Brain microvascular endothelial cell (primary cell): ENCODE measurements around the gene ZNF598.

Experiments
- DNase-seq: peaks from one replicate; pipeline ENCODE4 v3.0.0-alpha.2; 2020
- H3K27ac ChIP-seq: fragments of 250-450 bp; sonication (Bioruptor Pico); 2 replicates; pipeline ENCODE4 v1.5.1; 2020; ENCODE audit warnings: mild to moderate bottlenecking, moderate library complexity
- H3K27me3 ChIP-seq: fragments of 250-450 bp; sonication (Bioruptor Pico); replicated peaks from 2 replicates; pipeline ENCODE4 v1.5.1; 2020; ENCODE audit warnings: mild to moderate bottlenecking
- H3K36me3 ChIP-seq: fragments of 250-450 bp; sonication (Bioruptor Pico); replicated peaks from 2 replicates; pipeline ENCODE4 v1.5.1; 2020; ENCODE audit warnings: mild to moderate bottlenecking
- H3K4me3 ChIP-seq: 2 replicates; pipeline ENCODE4 v1.5.1; 2011; ENCODE audit warnings: low read depth, mild to moderate bottlenecking, control low read depth, low read length, moderate library complexity
- CTCF ChIP-seq: IDR thresholded peaks from 2 replicates; pipeline ENCODE4 v1.5.1; 2011; ENCODE audit warnings: low read depth, mild to moderate bottlenecking, moderate library complexity, low read length, control low read depth, inconsistent platforms; ENCODE audit errors: missing control alignments
- in situ Hi-C: cut with HindIII; loops from 2 replicates; pipeline ENCODE4 v1.10.0; 2017; ENCODE audit warnings: low sequenced_read_pairs, low pct_ligation_motif_present

Gene ZNF598

GRCh38 chr16:1982991-1983543 is 26.6 kb downstream of the ZNF598 start:
- Histone ChIP-seq H3K27me3 (peaks cover 34% of the 10 kb centered on the region), H3K27ac (no peak overlapping the region), H3K36me3 (peaks cover 24% of the 10 kb centered on the region), H3K4me3 (peak overlapping the region; percentile 72)
- in situ Hi-C loops = no loop called here
- TF ChIP-seq CTCF = peak; percentile 36
- DNase-seq = no peak

- in situ Hi-C loops = no loop called here
- TF ChIP-seq CTCF = no peak
- H3K36me3 ChIP-seq = peaks cover 32% of the 10 kb centered on the region
- no peak overlapping the region for H3K27ac ChIP-seq
- H3K27me3 ChIP-seq = peaks cover 34% of the 10 kb centered on the region
- H3K4me3 ChIP-seq = no peak overlapping the region
- DNase-seq = no peak
These were observed 27.6 kb downstream of the ZNF598 start for GRCh38 chr16:1982013-1982433.

DNA sequence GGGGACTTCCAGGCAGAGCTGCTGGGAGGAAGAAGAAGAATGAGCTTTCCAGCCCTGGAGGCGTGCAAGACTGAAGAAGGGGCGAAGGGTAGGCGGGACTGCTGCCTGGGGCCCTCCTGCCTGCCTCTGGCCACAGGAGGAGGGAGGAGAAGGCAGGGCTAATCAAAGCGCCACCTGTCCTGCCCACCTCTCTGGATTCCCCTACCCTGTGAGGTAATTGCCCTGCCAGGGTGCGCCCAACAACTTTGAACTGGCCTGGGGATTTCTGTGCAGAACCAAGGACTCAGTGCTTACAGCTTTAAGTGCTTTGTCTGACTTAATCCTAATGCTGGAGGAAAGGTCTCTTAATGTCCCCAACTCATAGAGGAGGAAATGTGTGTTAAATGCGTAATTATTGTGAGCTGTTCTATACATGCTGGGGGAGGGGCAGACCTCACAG is 28.2 kb downstream of the ZNF598 start, which contains the start of gene NOXO1:
Gene NOXO1, minus strand, starts transcription at position 72 of the 439 bp plus-strand sequence. CDS start 290 bp downstream, outside the sequence.
- Histone ChIP-seq H3K36me3 (peaks cover 33% of the 10 kb centered on the region), H3K27me3 (peaks cover 34% of the 10 kb centered on the region), H3K4me3 (no peak within 1 kb of the TSS), H3K27ac (no peak within 1 kb of the TSS)
- in situ Hi-C loops = no loop called here
- no peak for DNase-seq
- TF ChIP-seq CTCF = no peak

DNA sequence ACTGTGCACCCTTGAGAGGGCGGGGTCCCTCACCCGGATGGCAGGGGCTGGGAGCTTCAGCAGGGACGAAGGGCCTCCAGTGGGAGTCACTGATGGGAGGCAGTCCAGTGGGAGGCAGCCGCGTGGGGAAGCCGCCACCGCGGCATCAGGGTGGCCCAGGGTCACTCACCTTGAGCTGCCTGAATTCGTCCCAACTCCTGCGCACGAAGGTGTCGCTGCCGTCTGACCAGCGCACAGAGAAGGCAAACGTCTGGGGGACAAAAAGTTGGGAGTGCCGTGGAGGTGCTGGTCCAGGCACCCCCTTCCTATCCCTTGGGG is 28.9 kb downstream of the ZNF598 start:
- DNase-seq = no peak
- Histone ChIP-seq H3K36me3 (peaks cover 33% of the 10 kb centered on the region), H3K27me3 (peaks cover 34% of the 10 kb centered on the region), H3K27ac (no peak overlapping the region), H3K4me3 (no peak overlapping the region)
- TF ChIP-seq CTCF = no peak
- in situ Hi-C loops = no loop called here

- peaks cover 34% of the 10 kb centered on the region for H3K27me3 ChIP-seq
- in situ Hi-C loops = no loop called here
- no peak overlapping the region for H3K4me3 ChIP-seq
These were observed 29.4 kb downstream of the ZNF598 start for GRCh38 chr16:1980030-1980769.

More at GRCh38 chr16:1980030-1980769, 29.4 kb downstream of the ZNF598 start:
- no peak overlapping the region for H3K27ac ChIP-seq
- H3K36me3 ChIP-seq = peaks cover 35% of the 10 kb centered on the region
- DNase-seq = no peak
- TF ChIP-seq CTCF = no peak
